ENCODE results near the gene ACAT2.

ACAT2 gene

GRCh38 chr6:159754401-159754800 lies 7.4 kb upstream of the ACAT2 start:
- Histone ChIP-seq H3K4me1 (ENCODE audit: control insufficient read depth, insufficient read depth, low read length) (no peaks in the 10 kb centered on the region), H3K36me3 (ENCODE audit: control insufficient read depth, insufficient read depth, low read length) (peaks cover 10% of the 10 kb centered on the region), H3K9me3 (ENCODE audit: control insufficient read depth, insufficient read depth, low read length) (no peaks in the 10 kb centered on the region), H3K27me3 (ENCODE audit: control insufficient read depth, insufficient read depth, low read length) (no peaks in the 10 kb centered on the region), H3K4me3 (ENCODE audit: low read length) (no peak overlapping the region), H3K27ac (ENCODE audit: low read length) (no peak overlapping the region)
- no peak for DNase-seq (ENCODE audit: low read depth, low spot score)
- WGBS (ENCODE audit: insufficient coverage, insufficient read length): no CpG with 5 or more reads among the region's 2 CpGs

GRCh38 chr6:159754959-159755914 lies 6.6 kb upstream of the ACAT2 start:
- Histone ChIP-seq H3K4me3 (ENCODE audit: low read length) (no peak overlapping the region), H3K9me3 (ENCODE audit: control insufficient read depth, insufficient read depth, low read length) (no peaks in the 10 kb centered on the region), H3K4me1 (ENCODE audit: control insufficient read depth, insufficient read depth, low read length) (0 out of 2 replicates have a peak, but pooled peaks cover under 1% of the 10 kb centered on the region), H3K27ac (ENCODE audit: low read length) (no peak overlapping the region), H3K27me3 (ENCODE audit: control insufficient read depth, insufficient read depth, low read length) (no peaks in the 10 kb centered on the region), H3K36me3 (ENCODE audit: control insufficient read depth, insufficient read depth, low read length) (peaks cover 10% of the 10 kb centered on the region)
- DNase-seq (ENCODE audit: low read depth, low spot score): no peak
- no CpG with 5 or more reads among the region's 15 CpGs for WGBS (ENCODE audit: insufficient coverage, insufficient read length)

- Histone ChIP-seq H3K36me3 (ENCODE audit: control insufficient read depth, insufficient read depth, low read length) (peaks cover 8% of the 10 kb centered on the region), H3K27ac (ENCODE audit: low read length) (no peak overlapping the region), H3K9me3 (ENCODE audit: control insufficient read depth, insufficient read depth, low read length) (no peaks in the 10 kb centered on the region), H3K4me3 (ENCODE audit: low read length) (no peak overlapping the region), H3K27me3 (ENCODE audit: control insufficient read depth, insufficient read depth, low read length) (no peaks in the 10 kb centered on the region), H3K4me1 (ENCODE audit: control insufficient read depth, insufficient read depth, low read length) (peaks cover 3% of the 10 kb centered on the region; the same call in 1 of the 2 replicates)
- no peak for DNase-seq (ENCODE audit: low read depth, low spot score)
- WGBS (ENCODE audit: insufficient coverage, insufficient read length): no CpG with 5 or more reads among the region's 4 CpGs
Observed at GRCh38 chr6:159756508-159756907, 5.3 kb upstream of the ACAT2 start.

GRCh38 chr6:159758031-159759001 lies 3.5 kb upstream of the ACAT2 start:
- no CpG with 5 or more reads among the region's 7 CpGs for WGBS (ENCODE audit: insufficient coverage, insufficient read length)

GRCh38 chr6:159759645-159760044 lies 2.2 kb upstream of the ACAT2 start:
- H3K4me1 ChIP-seq (ENCODE audit: control insufficient read depth, insufficient read depth, low read length): peaks cover 7% of the 10 kb centered on the region
- WGBS (ENCODE audit: insufficient coverage, insufficient read length): no CpG with 5 or more reads among the region's 2 CpGs
- no peaks in the 10 kb centered on the region for H3K9me3 ChIP-seq (ENCODE audit: control insufficient read depth, insufficient read depth, low read length)
- no peak for DNase-seq (ENCODE audit: low read depth, low spot score)
- no peak overlapping the region for H3K4me3 ChIP-seq (ENCODE audit: low read length)
- H3K27me3 ChIP-seq (ENCODE audit: control insufficient read depth, insufficient read depth, low read length): no peaks in the 10 kb centered on the region
- no peak overlapping the region for H3K27ac ChIP-seq (ENCODE audit: low read length)
- peaks cover 15% of the 10 kb centered on the region for H3K36me3 ChIP-seq (ENCODE audit: control insufficient read depth, insufficient read depth, low read length)

More at GRCh38 chr6:159758031-159759001, 3.5 kb upstream of the ACAT2 start:
- H3K4me1 ChIP-seq (ENCODE audit: control insufficient read depth, insufficient read depth, low read length): peaks cover 7% of the 10 kb centered on the region
- H3K27me3 ChIP-seq (ENCODE audit: control insufficient read depth, insufficient read depth, low read length): no peaks in the 10 kb centered on the region
- H3K4me3 ChIP-seq (ENCODE audit: low read length): no peak overlapping the region
- H3K9me3 ChIP-seq (ENCODE audit: control insufficient read depth, insufficient read depth, low read length): no peaks in the 10 kb centered on the region
- H3K36me3 ChIP-seq (ENCODE audit: control insufficient read depth, insufficient read depth, low read length): peaks cover 8% of the 10 kb centered on the region; the same call in 1 of the 2 replicates
- no peak overlapping the region for H3K27ac ChIP-seq (ENCODE audit: low read length)
- DNase-seq (ENCODE audit: low read depth, low spot score): no peak

- no peak overlapping the region for H3K27ac ChIP-seq (ENCODE audit: low read length)
- H3K4me3 ChIP-seq (ENCODE audit: low read length): no peak overlapping the region
- peaks cover 12% of the 10 kb centered on the region for H3K36me3 ChIP-seq (ENCODE audit: control insufficient read depth, insufficient read depth, low read length)
- WGBS (ENCODE audit: insufficient coverage, insufficient read length): no CpG with 5 or more reads among the region's 3 CpGs
- peak; percentile 55 for DNase-seq (ENCODE audit: low read depth, low spot score)
- H3K27me3 ChIP-seq (ENCODE audit: control insufficient read depth, insufficient read depth, low read length): no peaks in the 10 kb centered on the region
- H3K9me3 ChIP-seq (ENCODE audit: control insufficient read depth, insufficient read depth, low read length): no peaks in the 10 kb centered on the region
- H3K4me1 ChIP-seq (ENCODE audit: control insufficient read depth, insufficient read depth, low read length): peaks cover 7% of the 10 kb centered on the region
Observed at GRCh38 chr6:159760602-159761057, 1.2 kb upstream of the ACAT2 start.

GRCh38 chr6:159761129-159761872 lies 544 bp upstream of the ACAT2 start:
- Histone ChIP-seq H3K4me1 (ENCODE audit: control insufficient read depth, insufficient read depth, low read length) (peaks cover 7% of the 10 kb centered on the region), H3K27me3 (ENCODE audit: control insufficient read depth, insufficient read depth, low read length) (no peaks in the 10 kb centered on the region), H3K36me3 (ENCODE audit: control insufficient read depth, insufficient read depth, low read length) (peaks cover 12% of the 10 kb centered on the region), H3K4me3 (ENCODE audit: low read length) (peak overlapping the region; percentile 39; the same call in 1 of the 2 replicates), H3K9me3 (ENCODE audit: control insufficient read depth, insufficient read depth, low read length) (no peaks in the 10 kb centered on the region), H3K27ac (ENCODE audit: low read length) (no peak overlapping the region)
- no CpG with 5 or more reads among the region's 45 CpGs for WGBS (ENCODE audit: insufficient coverage, insufficient read length)
- DNase-seq (ENCODE audit: low read depth, low spot score): no peak

- DNase-seq (ENCODE audit: low read depth, low spot score): no peak
- Histone ChIP-seq H3K27ac (ENCODE audit: low read length) (no peak overlapping the region), H3K36me3 (ENCODE audit: control insufficient read depth, insufficient read depth, low read length) (peaks cover 21% of the 10 kb centered on the region), H3K27me3 (ENCODE audit: control insufficient read depth, insufficient read depth, low read length) (no peaks in the 10 kb centered on the region), H3K4me3 (ENCODE audit: low read length) (peak overlapping the region; percentile 55; the same call in 1 of the 2 replicates), H3K4me1 (ENCODE audit: control insufficient read depth, insufficient read depth, low read length) (peaks cover 7% of the 10 kb centered on the region), H3K9me3 (ENCODE audit: control insufficient read depth, insufficient read depth, low read length) (no peaks in the 10 kb centered on the region)
- no CpG with 5 or more reads among the region's 16 CpGs for WGBS (ENCODE audit: insufficient coverage, insufficient read length)
Observed at GRCh38 chr6:159762681-159763293, 942 bp downstream of the ACAT2 start.

- peaks cover 4% of the 10 kb centered on the region for H3K4me1 ChIP-seq (ENCODE audit: control insufficient read depth, insufficient read depth, low read length)
Observed at GRCh38 chr6:159766906-159767305, 5.1 kb downstream of the ACAT2 start.

More at GRCh38 chr6:159766906-159767305, 5.1 kb downstream of the ACAT2 start:
- Histone ChIP-seq H3K36me3 (ENCODE audit: control insufficient read depth, insufficient read depth, low read length) (peaks cover 40% of the 10 kb centered on the region), H3K27me3 (ENCODE audit: control insufficient read depth, insufficient read depth, low read length) (no peaks in the 10 kb centered on the region), H3K27ac (ENCODE audit: low read length) (no peak overlapping the region), H3K4me3 (ENCODE audit: low read length) (no peak overlapping the region), H3K9me3 (ENCODE audit: control insufficient read depth, insufficient read depth, low read length) (no peaks in the 10 kb centered on the region)
- DNase-seq (ENCODE audit: low read depth, low spot score): no peak
